NCI-H1092 treated with DMSO at 0.1 percent for 48 hours (cell line): ENCODE measurements around the gene THSD8.

Source experiments
- DNase-seq: peaks from one replicate; lab custom pipeline; 2025; lab: John Stamatoyannopoulos, UW

THSD8 gene

GRCh38 chr19:12801466-12802266 is at the start of gene THSD8, which contains the start of gene PRDX2:
Gene THSD8, plus strand, starts transcription at chr19:12802069. Its CDS starts 3 bp downstream, at chr19:12802072.
Gene PRDX2, minus strand, starts transcription at chr19:12801800. Its CDS starts 539 bp downstream, at chr19:12801261.
- DNase-seq, result peak; percentile 81

- DNase-seq, result no peak
Observed at GRCh38 chr19:12754465-12755196, 47.2 kb upstream of the THSD8 start.

- DNase-seq, result no peak
Observed at GRCh38 chr19:12756150-12756883, 45.6 kb upstream of the THSD8 start.

- peak; percentile 69 for DNase-seq
Observed at GRCh38 chr19:12757544-12758274, 44.2 kb upstream of the THSD8 start.

- no peak for DNase-seq
Observed at GRCh38 chr19:12759686-12760085, 42.2 kb upstream of the THSD8 start.

- no peak for DNase-seq
Observed at GRCh38 chr19:12763100-12763499, 38.8 kb upstream of the THSD8 start.

- DNase-seq, result no peak
Observed at GRCh38 chr19:12764698-12765097, 37.2 kb upstream of the THSD8 start.

GRCh38 chr19:12766051-12766521 is 35.8 kb upstream of the THSD8 start:
- peak; percentile 22 for DNase-seq

GRCh38 chr19:12767150-12767549 is 34.7 kb upstream of the THSD8 start:
- DNase-seq, result no peak

- no peak for DNase-seq
Observed at GRCh38 chr19:12767666-12768065, 34.2 kb upstream of the THSD8 start.

GRCh38 chr19:12769689-12770088 is 32.2 kb upstream of the THSD8 start:
- peak; percentile 27 for DNase-seq

- DNase-seq, result no peak
Observed at GRCh38 chr19:12770922-12771321, 30.9 kb upstream of the THSD8 start.

GRCh38 chr19:12772323-12772722 is 29.5 kb upstream of the THSD8 start:
- DNase-seq, result no peak

- no peak for DNase-seq
Observed at GRCh38 chr19:12773571-12773970, 28.3 kb upstream of the THSD8 start.

- DNase-seq, result no peak
Observed at GRCh38 chr19:12774588-12775555, 27.0 kb upstream of the THSD8 start, which contains the start of gene HOOK2. Gene HOOK2, minus strand, starts transcription at chr19:12775552. Its CDS starts 103 bp downstream, at chr19:12775449.

GRCh38 chr19:12777217-12778016 is 24.5 kb upstream of the THSD8 start:
- DNase-seq, result peak; percentile 84

GRCh38 chr19:12778017-12778904 is 23.6 kb upstream of the THSD8 start:
- DNase-seq, result peak; percentile 80

GRCh38 chr19:12778905-12779161 is 23.0 kb upstream of the THSD8 start:
- DNase-seq, result no peak
